ENCODE measurements around the gene KLK5.
A peak's percentile ranks its signal among the peaks of the same experiment; 100 is the strongest.

The KLK5 gene

GRCh38 chr19:50968716-50969412 lies 16.0 kb upstream of the KLK5 start:
- DNase-seq: no peak

DNA sequence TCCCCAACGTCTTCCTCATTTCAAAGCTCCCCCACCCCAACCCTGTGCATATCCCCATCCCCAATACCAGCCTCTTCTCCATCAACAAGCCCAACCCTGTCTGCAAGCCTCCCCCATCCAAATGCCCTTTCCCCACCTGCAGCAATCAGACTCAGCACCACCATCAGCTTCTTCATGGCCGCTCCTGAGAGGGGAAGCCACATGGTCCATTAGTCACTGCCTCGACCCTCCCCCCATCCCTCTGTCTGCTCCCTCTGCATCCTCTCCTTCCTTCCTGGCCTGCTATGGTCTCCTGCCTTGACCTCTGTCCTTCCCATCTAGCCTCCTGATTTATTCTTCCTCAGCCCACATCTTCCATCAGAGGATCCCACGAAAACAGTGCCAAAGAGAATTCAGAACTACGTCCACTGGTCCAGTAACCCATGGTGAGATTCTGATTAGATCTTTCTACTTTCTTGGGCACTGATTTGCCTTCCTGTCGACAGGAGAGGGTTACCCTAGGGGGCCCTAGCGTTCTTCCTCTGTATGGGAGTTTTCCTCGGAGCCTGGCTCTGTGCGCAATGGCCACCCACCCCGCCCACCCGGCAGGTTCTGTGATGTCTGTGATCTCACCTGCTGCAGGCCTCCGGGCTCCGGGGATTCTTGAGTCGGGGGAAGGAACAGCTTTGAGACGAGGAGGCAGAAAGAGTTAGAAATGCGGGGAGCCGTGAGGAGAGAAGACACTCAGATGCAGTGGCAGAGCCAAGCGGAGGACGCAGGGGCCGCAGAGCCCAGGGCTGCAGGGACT lies 15.3 kb upstream of the KLK5 start:
- DNase-seq: no peak

DNA sequence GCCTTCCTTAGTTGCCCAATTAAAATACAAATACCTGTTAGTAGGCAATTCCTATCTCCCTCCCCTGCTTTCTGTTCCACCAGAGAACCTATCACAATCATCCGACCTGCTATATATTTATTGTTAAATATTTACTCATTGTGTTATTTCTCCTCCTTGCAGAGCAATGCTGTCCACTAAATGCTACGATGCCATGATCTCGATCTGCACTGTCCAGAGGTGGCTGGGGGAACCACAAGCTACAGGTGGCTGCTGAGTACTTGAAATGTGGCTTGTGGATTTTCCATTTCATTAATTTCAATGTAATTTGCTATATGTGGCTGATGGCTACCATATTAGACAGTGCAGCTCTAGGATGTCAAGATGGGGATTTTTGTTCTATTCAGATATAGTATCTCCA lies 11.4 kb upstream of the KLK5 start:
- DNase-seq: no peak

GRCh38 chr19:50963381-50963780 lies 10.5 kb upstream of the KLK5 start:
- DNase-seq: no peak

DNA sequence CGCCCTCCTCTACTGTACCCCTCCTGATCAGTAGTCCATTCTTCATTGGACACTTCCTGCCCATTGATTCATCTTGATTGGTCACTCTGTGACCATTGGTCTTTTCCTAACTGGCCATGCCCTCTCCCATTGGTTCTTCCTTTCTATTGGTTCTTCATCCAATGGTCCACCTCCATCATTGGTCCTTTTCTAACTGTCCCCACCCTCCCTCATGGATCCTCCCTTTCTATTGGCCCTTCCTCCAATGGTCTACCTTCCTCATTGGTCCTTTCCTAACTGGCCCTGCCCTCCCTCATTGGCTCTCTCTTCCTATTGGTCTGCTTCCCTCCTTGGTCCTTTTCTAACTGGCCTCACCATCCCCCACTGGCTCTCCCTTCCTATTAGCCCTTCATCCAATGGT lies 9.4 kb upstream of the KLK5 start:
- no peak for DNase-seq

DNA sequence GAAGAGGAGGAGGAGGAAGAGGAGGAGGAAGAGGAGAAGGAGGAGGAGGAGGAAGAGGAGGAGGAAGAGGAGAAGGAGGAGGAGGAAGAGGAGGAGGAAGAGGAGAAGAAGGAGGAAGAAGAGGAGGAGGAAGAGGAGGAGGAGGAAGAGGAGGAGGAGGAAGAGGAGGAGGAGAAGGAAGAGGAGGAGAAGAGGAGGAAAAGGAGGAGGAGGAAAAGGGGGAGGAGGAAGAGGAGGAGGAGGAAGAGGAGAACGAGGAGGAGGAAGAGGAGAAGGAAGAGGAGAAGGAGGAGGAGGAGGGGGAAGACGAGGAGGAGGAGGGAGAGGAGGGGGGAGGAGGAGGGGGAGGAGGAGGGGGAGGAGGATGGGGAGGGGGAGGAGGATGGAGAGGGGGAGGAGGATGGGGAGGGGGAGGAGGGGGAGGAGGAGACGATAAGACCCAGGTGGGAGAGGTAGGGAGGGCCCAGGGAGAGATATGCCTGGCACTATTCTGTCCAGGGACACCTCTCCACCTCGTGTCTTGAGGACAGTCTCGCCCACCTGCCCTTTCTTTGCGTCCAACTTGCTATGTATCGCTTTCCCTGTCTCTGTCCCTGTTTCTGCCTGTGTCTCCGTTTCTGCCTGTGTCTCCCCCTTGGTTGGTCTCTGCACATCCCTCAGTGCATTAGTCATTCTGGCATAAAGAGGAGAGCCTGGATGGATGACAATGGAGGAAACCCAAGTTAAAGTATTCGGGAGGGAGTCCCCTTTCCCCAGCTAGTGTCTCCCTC lies 7.1 kb upstream of the KLK5 start:
- no peak for DNase-seq

DNA sequence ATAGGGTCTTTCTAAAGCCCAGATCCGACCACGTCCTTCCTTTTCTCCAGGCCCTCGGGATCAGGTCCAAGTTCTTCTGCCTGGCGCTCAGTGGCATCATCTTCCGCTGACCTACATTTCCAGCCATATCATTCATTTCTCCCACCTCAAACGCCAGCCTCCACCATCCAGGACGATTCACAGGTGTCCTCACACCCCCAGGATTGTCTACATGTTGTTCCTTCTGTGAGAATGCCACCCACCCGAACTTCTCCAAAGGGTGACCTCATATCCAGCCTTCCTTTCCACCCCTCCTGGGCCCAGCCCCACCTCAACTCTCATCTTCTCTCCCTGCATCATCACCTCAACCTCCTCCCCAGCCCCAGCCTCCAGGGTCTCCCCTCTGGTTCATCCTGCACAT lies 4.7 kb upstream of the KLK5 start:
- DNase-seq: no peak

GRCh38 chr19:50949861-50950260 lies 3.0 kb downstream of the KLK5 start:
- no peak for DNase-seq

GRCh38 chr19:50947123-50947522 lies 5.7 kb downstream of the KLK5 start:
- DNase-seq: no peak

DNA sequence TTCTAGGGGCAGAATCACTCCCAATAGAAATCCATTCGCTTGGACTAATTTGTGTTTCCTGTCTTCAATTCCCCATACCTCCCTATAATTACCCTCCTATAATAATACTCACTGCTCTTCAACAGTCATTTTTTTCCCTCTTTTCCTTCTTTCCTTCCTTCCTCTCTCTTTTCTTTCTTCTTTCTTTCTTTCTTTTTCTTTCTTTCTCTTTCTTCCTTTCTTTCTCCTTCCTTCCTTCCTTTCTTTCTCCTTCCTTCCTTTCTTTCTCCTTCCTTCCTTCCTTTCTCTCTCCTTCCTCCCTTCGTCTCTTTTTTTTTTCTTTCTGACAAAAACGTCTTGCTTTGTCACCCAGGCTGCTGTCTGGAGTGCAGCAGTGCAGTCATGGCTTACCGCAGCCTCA lies 8.0 kb downstream of the KLK5 start:
- no peak for DNase-seq

DNA sequence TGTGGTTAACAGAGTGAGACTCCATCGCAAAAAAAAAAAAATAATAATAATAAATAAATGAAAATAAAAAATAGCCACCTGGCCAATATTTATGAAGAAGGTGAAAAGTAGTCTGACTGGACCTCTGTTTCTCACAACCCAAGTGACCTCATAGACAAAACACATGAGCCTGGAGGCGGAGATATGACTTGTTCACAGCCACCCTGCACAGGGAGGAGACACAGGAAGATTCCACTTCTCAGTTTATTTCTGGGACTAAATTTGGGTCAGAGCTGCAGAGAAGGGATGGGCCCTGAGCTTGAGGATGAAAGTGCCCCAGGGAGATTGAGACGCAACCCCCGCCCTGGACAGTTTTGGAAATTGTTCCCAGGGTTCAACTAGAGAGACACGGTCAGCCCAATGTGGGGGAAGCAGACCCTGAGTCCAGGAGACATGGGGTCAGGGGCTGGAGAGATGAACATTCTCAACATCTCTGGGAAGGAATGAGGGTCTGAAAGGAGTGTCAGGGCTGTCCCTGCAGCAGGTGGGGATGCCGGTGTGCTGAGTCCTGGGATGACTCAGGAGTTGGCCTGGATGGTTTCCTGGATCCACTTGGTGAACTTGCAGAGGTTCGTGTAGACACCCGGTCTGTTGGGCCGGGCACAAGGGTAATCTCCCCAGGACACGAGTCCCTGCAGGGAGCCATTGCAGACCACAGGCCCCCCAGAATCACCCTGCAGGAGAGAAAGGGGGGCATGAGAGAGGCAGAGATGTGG lies 9.6 kb downstream of the KLK5 start:
- no peak for DNase-seq

DNA sequence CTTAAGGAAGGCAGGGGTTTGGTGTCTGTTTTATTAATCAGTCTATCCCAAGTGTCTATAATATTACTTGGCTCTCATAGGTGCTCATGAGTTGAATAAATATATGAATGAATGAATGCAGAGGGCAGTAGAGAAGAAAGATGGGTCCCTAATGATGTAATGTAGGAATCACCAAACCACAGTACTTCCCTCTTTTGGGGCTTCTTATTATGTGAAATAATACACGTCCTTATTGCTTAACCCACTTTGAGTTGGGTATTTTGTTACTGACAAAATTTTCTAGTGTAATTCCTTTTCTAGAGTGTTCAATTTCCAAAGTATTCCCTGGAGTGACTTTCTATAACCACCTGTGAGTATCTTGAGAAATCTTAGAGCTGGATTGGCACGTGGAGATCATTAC lies 13.2 kb downstream of the KLK5 start:
- DNase-seq: no peak

- no peak for DNase-seq
These were observed 19.2 kb downstream of the KLK5 start for GRCh38 chr19:50933640-50934039.

DNA sequence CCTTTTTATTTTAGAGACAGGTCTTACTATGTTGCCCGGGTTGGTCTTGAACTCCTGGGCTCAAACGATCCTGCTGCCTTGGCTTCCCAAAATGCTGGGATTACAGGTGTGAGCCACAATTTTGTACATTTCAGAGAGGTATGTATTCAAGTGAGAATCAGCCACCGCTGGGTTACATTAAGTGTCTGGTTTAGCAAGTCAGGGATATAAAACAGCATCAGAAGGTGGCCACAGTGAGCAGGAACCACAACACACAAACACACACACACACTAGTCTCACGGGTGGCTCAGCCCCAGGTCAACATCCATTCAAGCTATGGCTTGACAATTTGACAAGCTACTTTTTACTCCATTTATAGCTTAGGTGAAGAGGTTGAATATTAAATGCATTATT lies 20.2 kb downstream of the KLK5 start:
- DNase-seq: no peak

- no peak for DNase-seq
These were observed 20.7 kb downstream of the KLK5 start for GRCh38 chr19:50932018-50932689.

- DNase-seq: no peak
These were observed 21.8 kb downstream of the KLK5 start for GRCh38 chr19:50931023-50931422.

- DNase-seq: no peak
These were observed 24.0 kb downstream of the KLK5 start for GRCh38 chr19:50928831-50929230.

DNA sequence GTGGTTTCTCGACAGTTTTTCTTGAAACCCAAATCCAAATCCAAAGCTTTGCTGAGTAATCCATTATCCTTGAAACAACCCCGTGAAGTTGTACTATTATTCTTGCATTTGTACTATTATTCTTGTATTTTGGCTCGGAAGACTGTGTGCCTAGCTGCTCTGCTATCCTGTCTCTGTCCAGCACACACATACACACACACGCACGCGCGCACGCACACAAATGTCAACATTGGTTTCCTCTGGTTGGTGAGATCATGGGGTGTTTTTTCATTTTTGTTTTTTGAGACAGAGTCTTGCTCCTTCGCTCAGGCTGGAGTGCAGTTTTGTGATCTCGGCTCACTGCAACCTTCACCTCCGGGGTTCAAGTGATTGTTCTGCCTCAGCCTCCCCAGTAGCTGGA lies 26.7 kb downstream of the KLK5 start:
- DNase-seq: no peak

DNA sequence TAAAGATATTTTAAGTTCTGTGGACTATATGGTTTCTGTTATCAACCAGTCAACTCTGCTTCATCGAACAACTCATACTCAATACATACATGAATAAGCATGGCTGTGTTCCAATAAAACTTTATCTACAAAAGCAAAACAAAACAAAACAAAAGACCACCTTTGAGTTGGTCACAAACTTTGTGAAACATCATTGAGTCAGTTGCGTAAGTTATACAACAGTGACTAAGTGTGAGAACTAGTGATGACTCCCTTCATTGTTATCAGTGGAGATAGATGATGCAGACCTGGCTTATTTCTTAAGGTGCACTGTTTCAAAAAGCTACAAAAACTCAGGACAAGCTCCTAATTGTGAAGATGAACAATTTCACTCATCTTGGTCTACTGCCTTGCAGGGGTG lies 27.1 kb downstream of the KLK5 start:
- no peak for DNase-seq

DNA sequence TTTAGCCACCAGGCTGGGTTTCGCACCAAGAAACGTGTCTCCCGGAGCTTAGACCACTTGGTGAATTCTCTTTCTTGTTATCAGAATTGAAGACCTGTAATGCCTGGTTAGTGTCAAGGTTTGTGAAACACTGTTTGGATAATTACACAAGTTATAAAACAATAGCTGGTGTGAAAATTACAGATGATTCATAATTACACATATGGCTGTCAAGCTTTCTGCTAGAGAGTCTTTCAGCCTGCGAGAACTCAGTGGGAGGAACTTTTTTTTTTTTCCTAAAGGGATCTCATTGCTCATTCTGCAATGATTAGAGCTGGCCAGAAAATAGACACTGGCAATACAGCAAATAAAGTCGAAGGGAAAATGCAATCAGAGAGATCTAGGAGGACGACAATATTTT lies 28.3 kb downstream of the KLK5 start:
- DNase-seq: no peak

- peak; percentile 79 for DNase-seq
These were observed 30.5 kb downstream of the KLK5 start for GRCh38 chr19:50922317-50922853.
